ENCODE measurements around the gene METAP1. TPM values are rescaled to one million over a fixed set of nuclear protein-coding genes. Genes with fewer than 3 reads are reported as not detected.
"Not testable (repeated sequence)": the region's sequence is repeated elsewhere in the genome, so short reads cannot be mapped to it uniquely, and the experiment has no call there.

Gene METAP1
- total RNA-seq, 1 experiment from 2014 or later = 63.5 TPM

DNA sequence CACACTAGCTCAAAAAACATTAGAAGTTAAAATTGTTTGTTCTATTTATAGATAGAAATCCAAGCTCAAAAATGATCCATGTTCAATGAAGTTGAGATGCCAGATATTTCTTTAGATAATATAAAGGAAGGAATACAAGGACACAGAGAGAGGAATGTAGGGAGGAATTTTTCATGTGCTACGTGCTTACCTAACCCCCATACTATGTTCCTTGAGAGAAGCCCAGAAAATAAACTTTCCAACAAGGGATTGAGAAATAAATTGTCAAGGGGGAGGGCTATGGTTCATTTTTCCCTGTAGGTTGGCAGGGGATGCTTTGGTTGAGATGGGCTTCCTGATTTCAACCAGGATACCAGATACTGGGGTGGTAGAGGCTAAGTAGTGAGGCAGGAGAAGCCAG is 108.6 kb downstream of the METAP1 start:
- no peak overlapping the region for H3K9ac ChIP-seq (ENCODE audit: extremely low read depth, insufficient read length, low read length)
- no peak overlapping the region for H3K4ac ChIP-seq (ENCODE audit: low read depth, low read length)
- H3K23ac ChIP-seq (ENCODE audit: insufficient read length, low read depth, low read length) = no peak overlapping the region
- no peaks in the 10 kb centered on the region for H3K23me2 ChIP-seq (ENCODE audit: insufficient read length, low read depth, low read length, poor library complexity, severe bottlenecking)
- Mint-ChIP-seq H3K4me1 (peaks cover 8% of the 10 kb centered on the region in 2 experiments), H3K4me3 (no peak overlapping the region), H3K27me3 (ENCODE audit: low read depth) (no peaks in the 10 kb centered on the region), H3K27ac (no peak overlapping the region), H3K36me3 (ENCODE audit: insufficient read depth in 1 of 3, low read depth in 3 of 3) (peaks cover 7 to 32% (median 11%) of the 10 kb centered on the region in 3 experiments), H3K9me3 (peaks cover 8 to 9% of the 10 kb centered on the region in 2 experiments)
- no peak overlapping the region for H2BK120ac ChIP-seq (ENCODE audit: low read depth, low read length, poor library complexity, severe bottlenecking)
- H3T11ph ChIP-seq (ENCODE audit: low read length) = no peak overlapping the region
- WGBS (ENCODE audit: extremely low coverage, insufficient read length, low lambda C conversion rate) = no CpG with 5 or more reads among the region's 1 CpG
- no peak overlapping the region for H2BK12ac ChIP-seq (ENCODE audit: insufficient read length, low read depth, low read length)
- H3K27me3 ChIP-seq (ENCODE audit: insufficient read depth, low read length) = no peaks in the 10 kb centered on the region
- no peak overlapping the region for H3K4me2 ChIP-seq (ENCODE audit: insufficient read depth, insufficient read length, low read length)
- no peaks in the 10 kb centered on the region for H3K79me2 ChIP-seq (ENCODE audit: insufficient read depth, low read length)
- H4K20me1 ChIP-seq (ENCODE audit: control insufficient read depth, insufficient read depth, insufficient read length) = no peaks in the 10 kb centered on the region
- no peak overlapping the region for H3K18ac ChIP-seq (ENCODE audit: insufficient read length, low read depth, low read length)
- no peaks in the 10 kb centered on the region for H3K9me3 ChIP-seq (ENCODE audit: control insufficient read depth, low read depth, low read length)
- H4K8ac ChIP-seq (replicated peaks; ENCODE audit: insufficient read length, low read depth, low read length) = no peak overlapping the region
- DNase-seq = no peak
- H3K27ac ChIP-seq (ENCODE audit: insufficient read length, low read depth, low read length) = no peak overlapping the region
- no peak overlapping the region for H2AFZ ChIP-seq (ENCODE audit: low read length)
- H4K5ac ChIP-seq (ENCODE audit: insufficient read length, low read depth, low read length) = no peak overlapping the region
- no peak overlapping the region for H2BK5ac ChIP-seq (ENCODE audit: insufficient read length, low read length)
- no peak overlapping the region for H2AK5ac ChIP-seq (ENCODE audit: insufficient read length, low read length)
- peaks cover 2% of the 10 kb centered on the region for H3K79me1 ChIP-seq (ENCODE audit: insufficient read depth, low read depth, low read length, poor library complexity, severe bottlenecking)
- H2BK20ac ChIP-seq (ENCODE audit: low read depth, low read length, poor library complexity, severe bottlenecking) = no peak overlapping the region
- H2BK15ac ChIP-seq (ENCODE audit: low read depth, low read length) = no peak overlapping the region
- TF ChIP-seq, protein P1, sequence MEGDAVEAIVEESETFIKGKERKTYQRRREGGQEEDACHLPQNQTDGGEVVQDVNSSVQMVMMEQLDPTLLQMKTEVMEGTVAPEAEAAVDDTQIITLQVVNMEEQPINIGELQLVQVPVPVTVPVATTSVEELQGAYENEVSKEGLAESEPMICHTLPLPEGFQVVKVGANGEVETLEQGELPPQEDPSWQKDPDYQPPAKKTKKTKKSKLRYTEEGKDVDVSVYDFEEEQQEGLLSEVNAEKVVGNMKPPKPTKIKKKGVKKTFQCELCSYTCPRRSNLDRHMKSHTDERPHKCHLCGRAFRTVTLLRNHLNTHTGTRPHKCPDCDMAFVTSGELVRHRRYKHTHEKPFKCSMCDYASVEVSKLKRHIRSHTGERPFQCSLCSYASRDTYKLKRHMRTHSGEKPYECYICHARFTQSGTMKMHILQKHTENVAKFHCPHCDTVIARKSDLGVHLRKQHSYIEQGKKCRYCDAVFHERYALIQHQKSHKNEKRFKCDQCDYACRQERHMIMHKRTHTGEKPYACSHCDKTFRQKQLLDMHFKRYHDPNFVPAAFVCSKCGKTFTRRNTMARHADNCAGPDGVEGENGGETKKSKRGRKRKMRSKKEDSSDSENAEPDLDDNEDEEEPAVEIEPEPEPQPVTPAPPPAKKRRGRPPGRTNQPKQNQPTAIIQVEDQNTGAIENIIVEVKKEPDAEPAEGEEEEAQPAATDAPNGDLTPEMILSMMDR (conservative IDR thresholded peaks at IDR 0.05) = no peak
- H3K56ac ChIP-seq (ENCODE audit: insufficient read length, low read depth, low read length) = no peak overlapping the region
- no peaks in the 10 kb centered on the region for H3K4me1 ChIP-seq (ENCODE audit: insufficient read depth, low read length)
- no peak overlapping the region for H3K14ac ChIP-seq (ENCODE audit: insufficient read depth, low read length)
- no peak overlapping the region for H4K91ac ChIP-seq (ENCODE audit: insufficient read length, low read depth, low read length)

DNA sequence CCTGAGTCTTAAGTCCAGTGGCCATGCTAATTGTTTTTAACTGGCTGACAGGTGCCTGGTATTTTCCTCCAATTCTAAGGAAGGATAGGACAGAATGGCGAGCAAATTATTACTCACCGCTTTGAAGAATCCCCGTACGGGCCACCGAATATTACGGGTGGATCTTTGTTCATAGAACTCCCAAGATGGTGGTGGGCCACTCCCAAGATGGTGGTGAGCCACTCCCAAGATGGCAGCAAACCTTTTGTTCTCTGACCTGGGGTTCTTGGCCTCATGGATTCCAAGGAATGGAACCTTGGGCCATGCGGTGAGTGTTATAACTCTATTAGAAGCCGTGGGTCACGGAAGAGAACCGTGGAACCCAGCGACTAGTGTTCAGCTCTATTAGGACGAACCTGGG is 113.8 kb downstream of the METAP1 start:
- H4K20me1 ChIP-seq (ENCODE audit: control insufficient read depth, insufficient read depth, insufficient read length); H3K79me1 ChIP-seq (ENCODE audit: insufficient read depth, low read depth, low read length, poor library complexity, severe bottlenecking): not testable (repeated sequence)

More for the DNA sequence above, 113.8 kb downstream of the METAP1 start:
- H3K56ac ChIP-seq (ENCODE audit: insufficient read length, low read depth, low read length); H2BK120ac ChIP-seq (ENCODE audit: low read depth, low read length, poor library complexity, severe bottlenecking); H4K8ac ChIP-seq (replicated peaks; ENCODE audit: insufficient read length, low read depth, low read length); H3K79me2 ChIP-seq (ENCODE audit: insufficient read depth, low read length); H3K9me3 Mint-ChIP-seq; H3K23me2 ChIP-seq (ENCODE audit: insufficient read length, low read depth, low read length, poor library complexity, severe bottlenecking); H3K27me3 Mint-ChIP-seq (ENCODE audit: low read depth); H3K27ac ChIP-seq (ENCODE audit: insufficient read length, low read depth, low read length); H3K9me3 ChIP-seq (ENCODE audit: control insufficient read depth, low read depth, low read length); H4K91ac ChIP-seq (ENCODE audit: insufficient read length, low read depth, low read length); H4K5ac ChIP-seq (ENCODE audit: insufficient read length, low read depth, low read length); H3K27me3 ChIP-seq (ENCODE audit: insufficient read depth, low read length); H2BK12ac ChIP-seq (ENCODE audit: insufficient read length, low read depth, low read length); H3K14ac ChIP-seq (ENCODE audit: insufficient read depth, low read length); H2BK5ac ChIP-seq (ENCODE audit: insufficient read length, low read length); DNase-seq; H3K4me3 Mint-ChIP-seq; H2AK5ac ChIP-seq (ENCODE audit: insufficient read length, low read length); H2BK20ac ChIP-seq (ENCODE audit: low read depth, low read length, poor library complexity, severe bottlenecking); H3K9ac ChIP-seq (ENCODE audit: extremely low read depth, insufficient read length, low read length); H3T11ph ChIP-seq (ENCODE audit: low read length); H3K4me1 Mint-ChIP-seq; H2BK15ac ChIP-seq (ENCODE audit: low read depth, low read length); H3K4me2 ChIP-seq (ENCODE audit: insufficient read depth, insufficient read length, low read length); H3K4me1 ChIP-seq (ENCODE audit: insufficient read depth, low read length); H3K23ac ChIP-seq (ENCODE audit: insufficient read length, low read depth, low read length); H3K4ac ChIP-seq (ENCODE audit: low read depth, low read length); H2AFZ ChIP-seq (ENCODE audit: low read length); H3K18ac ChIP-seq (ENCODE audit: insufficient read length, low read depth, low read length): not testable (repeated sequence)
- Mint-ChIP-seq H3K27ac (peak overlapping the region in 1 of 3 experiments; percentile 27; a peak in 1 of 7 replicates), H3K36me3 (ENCODE audit: insufficient read depth in 1 of 3, low read depth in 3 of 3) (peaks cover 7 to 23% (median 8%) of the 10 kb centered on the region in 3 experiments)
- no CpG with 5 or more reads among the region's 12 CpGs for WGBS (ENCODE audit: extremely low coverage, insufficient read length, low lambda C conversion rate)
